ENCODE results near the gene USP32. TPM values are rescaled to one million over a fixed set of nuclear protein-coding genes. Genes with fewer than 3 reads are reported as not detected.

USP32 gene
- polyA plus RNA-seq, 4 donors: 10.3 to 21.9 (median 15.1) TPM

DNA sequence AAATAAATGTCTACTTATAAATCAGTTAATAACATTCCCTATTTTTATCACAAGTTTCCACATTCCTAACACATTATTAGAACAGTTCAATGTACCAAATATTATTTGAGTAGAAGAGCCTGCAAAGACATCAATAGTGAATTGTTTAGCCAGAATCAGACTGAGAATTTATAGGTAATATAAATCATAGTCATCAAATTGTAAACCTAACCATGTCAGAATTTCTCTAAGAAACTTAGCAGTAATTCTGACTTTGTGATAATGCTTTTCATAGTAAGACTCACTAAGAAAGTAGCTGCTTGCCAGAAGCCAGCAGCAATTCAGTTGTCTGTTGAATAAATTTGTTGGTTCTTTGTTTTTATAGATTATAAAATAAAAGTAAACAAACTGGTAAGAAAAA, 111.3 kb downstream of the USP32 start:
- Histone ChIP-seq H3K36me3 (ENCODE audit: control insufficient read depth in 3 of 3, insufficient read depth in 2 of 3, low read depth in 1 of 3, low read length in 3 of 3) (peaks cover 0 to under 1% (median 0%) of the 10 kb centered on the region in 3 donors), H3K9me3 (ENCODE audit: control insufficient read depth in 2 of 2, insufficient read depth in 1 of 2, low read depth in 1 of 2, low read length in 1 of 2) (no peaks in the 10 kb centered on the region), H3K27ac (ENCODE audit: low read depth in 1 of 3, low read length in 2 of 3) (no peak overlapping the region), H3K4me3 (ENCODE audit: low read depth in 1 of 3, low read length in 3 of 3) (no peak overlapping the region), H3K4me1 (ENCODE audit: control insufficient read depth in 3 of 3, insufficient read depth in 2 of 3, low read depth in 1 of 3, low read length in 2 of 3) (no peaks in the 10 kb centered on the region), H3K27me3 (ENCODE audit: control insufficient read depth in 3 of 3, insufficient read depth in 3 of 3, low read length in 3 of 3) (no peaks in the 10 kb centered on the region)
- FAIRE-seq (no peak), DNase-seq (no peak)

DNA sequence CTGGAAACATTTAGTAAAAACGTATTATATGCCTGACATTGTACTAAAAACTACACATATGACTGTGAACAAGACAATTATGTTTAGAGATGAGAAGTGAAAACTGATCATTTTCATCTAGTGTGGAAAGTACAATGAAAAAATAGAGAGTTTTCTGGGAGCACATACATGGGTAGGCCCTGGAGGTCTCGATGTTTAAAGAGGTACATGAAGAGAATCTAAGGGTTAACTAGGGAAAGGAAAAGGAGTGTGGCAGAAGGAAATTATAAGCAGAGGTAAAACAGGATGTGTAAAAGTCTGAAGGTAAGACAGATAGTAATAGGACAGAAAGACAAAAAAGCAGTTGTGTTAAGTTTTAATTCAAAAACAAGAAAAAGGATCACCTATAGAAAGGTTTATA, 113.7 kb downstream of the USP32 start:
- peaks cover 0 to 3% (median 0%) of the 10 kb centered on the region in 3 donors for H3K36me3 ChIP-seq (ENCODE audit: control insufficient read depth in 3 of 3, insufficient read depth in 2 of 3, low read depth in 1 of 3, low read length in 3 of 3)
- H3K9me3 ChIP-seq (ENCODE audit: control insufficient read depth in 2 of 2, insufficient read depth in 1 of 2, low read depth in 1 of 2, low read length in 1 of 2): no peaks in the 10 kb centered on the region
- FAIRE-seq: no peak
- H3K4me3 ChIP-seq (ENCODE audit: low read depth in 1 of 3, low read length in 3 of 3): no peak overlapping the region
- no peak overlapping the region for H3K27ac ChIP-seq (ENCODE audit: low read depth in 1 of 3, low read length in 2 of 3)
- no peak for DNase-seq
- WGBS, 3 donors: 73 to 91% (median 90%) methylated on average over 2 of the region's 2 CpGs
- H3K27me3 ChIP-seq (ENCODE audit: control insufficient read depth in 3 of 3, insufficient read depth in 3 of 3, low read length in 3 of 3): no peaks in the 10 kb centered on the region
- H3K4me1 ChIP-seq (ENCODE audit: control insufficient read depth in 3 of 3, insufficient read depth in 2 of 3, low read depth in 1 of 3, low read length in 2 of 3): no peaks in the 10 kb centered on the region

DNA sequence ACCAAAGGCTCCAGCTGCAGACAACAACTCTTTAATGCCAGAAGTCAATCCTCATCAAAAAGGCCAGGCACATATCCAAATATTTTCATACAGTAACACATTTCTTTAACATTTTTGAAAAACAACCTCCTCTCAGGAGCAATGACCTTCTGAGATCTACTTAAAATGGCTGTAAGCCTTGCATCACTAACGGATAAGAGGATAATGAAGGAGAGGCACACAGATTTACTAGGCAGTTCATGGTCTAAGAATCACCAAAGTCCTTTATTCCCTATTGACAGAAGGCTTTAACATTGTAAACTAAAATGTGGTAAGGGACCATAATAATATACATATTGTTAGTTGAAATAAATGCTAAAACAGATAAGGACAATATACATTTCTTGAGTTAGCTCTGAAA, 114.7 kb downstream of the USP32 start:
- Histone ChIP-seq H3K27me3 (ENCODE audit: control insufficient read depth in 3 of 3, insufficient read depth in 3 of 3, low read length in 3 of 3) (no peaks in the 10 kb centered on the region), H3K4me3 (ENCODE audit: low read depth in 1 of 3, low read length in 3 of 3) (no peak overlapping the region), H3K9me3 (ENCODE audit: control insufficient read depth in 2 of 2, insufficient read depth in 1 of 2, low read depth in 1 of 2, low read length in 1 of 2) (no peaks in the 10 kb centered on the region), H3K27ac (ENCODE audit: low read depth in 1 of 3, low read length in 2 of 3) (no peak overlapping the region), H3K4me1 (ENCODE audit: control insufficient read depth in 3 of 3, insufficient read depth in 2 of 3, low read depth in 1 of 3, low read length in 2 of 3) (no peaks in the 10 kb centered on the region), H3K36me3 (ENCODE audit: control insufficient read depth in 3 of 3, insufficient read depth in 2 of 3, low read depth in 1 of 3, low read length in 3 of 3) (peaks cover 0 to 3% (median 0%) of the 10 kb centered on the region in 3 donors)
- DNase-seq: no peak
- FAIRE-seq: no peak
- 88 to 93% (median 92%) methylated on average over 1 of the region's 1 CpG for WGBS, 3 donors

DNA sequence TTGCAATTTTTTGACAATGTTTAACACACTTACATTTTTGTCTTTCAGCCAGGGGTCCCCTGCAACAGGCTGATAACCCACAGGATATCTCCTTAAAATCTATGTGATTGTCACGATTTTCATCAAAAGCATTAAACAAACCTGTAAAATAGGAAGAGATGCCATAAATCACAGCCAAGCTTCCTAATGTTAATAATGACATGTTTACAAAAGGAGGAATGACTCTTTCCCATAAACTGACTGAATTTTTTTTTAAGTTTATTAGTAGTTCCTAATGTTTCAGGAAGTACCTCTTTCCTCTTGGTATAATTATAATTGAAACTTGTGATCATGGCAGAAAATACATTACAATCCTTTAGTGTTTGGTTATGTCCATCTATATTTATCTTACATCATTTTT, 122.5 kb downstream of the USP32 start:
- H3K27me3 ChIP-seq (ENCODE audit: control insufficient read depth in 3 of 3, insufficient read depth in 3 of 3, low read length in 3 of 3): no peaks in the 10 kb centered on the region
- H3K9me3 ChIP-seq (ENCODE audit: control insufficient read depth in 2 of 2, insufficient read depth in 1 of 2, low read depth in 1 of 2, low read length in 1 of 2): no peaks in the 10 kb centered on the region
- H3K4me3 ChIP-seq (ENCODE audit: low read depth in 1 of 3, low read length in 3 of 3): no peak overlapping the region
- H3K27ac ChIP-seq (ENCODE audit: low read depth in 1 of 3, low read length in 2 of 3): no peak overlapping the region
- FAIRE-seq (no peak), DNase-seq (no peak)
- peaks cover 0 to 13% (median 2%) of the 10 kb centered on the region in 3 donors for H3K36me3 ChIP-seq (ENCODE audit: control insufficient read depth in 3 of 3, insufficient read depth in 2 of 3, low read depth in 1 of 3, low read length in 3 of 3)
- H3K4me1 ChIP-seq (ENCODE audit: control insufficient read depth in 3 of 3, insufficient read depth in 2 of 3, low read depth in 1 of 3, low read length in 2 of 3): no peaks in the 10 kb centered on the region
- 56 to 77% (median 71%) methylated on average over 1 of the region's 1 CpG for WGBS, 3 donors

DNA sequence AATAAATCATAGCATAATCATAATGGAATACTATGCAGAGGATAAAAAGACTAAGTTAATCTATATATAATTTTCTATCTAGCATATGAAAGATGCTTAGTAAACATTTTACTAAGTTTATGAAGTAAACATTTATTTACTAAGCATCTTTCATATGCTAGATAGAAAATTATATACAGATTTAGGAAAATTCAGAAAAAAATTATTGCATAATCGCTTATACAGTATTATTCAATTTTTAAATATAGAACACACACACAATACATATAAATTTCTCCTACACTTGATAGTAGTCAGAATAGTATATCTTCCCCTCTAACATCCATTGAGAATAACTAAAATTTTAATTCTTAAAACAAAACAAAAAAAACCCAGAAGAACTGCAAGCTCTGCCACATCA, 131.4 kb downstream of the USP32 start:
- peaks cover 0 to 14% (median 0%) of the 10 kb centered on the region in 3 donors for H3K36me3 ChIP-seq (ENCODE audit: control insufficient read depth in 3 of 3, insufficient read depth in 2 of 3, low read depth in 1 of 3, low read length in 3 of 3)
- WGBS, 3 donors: 97 to 100% (median 100%) methylated on average over 1 of the region's 1 CpG
- no peak for FAIRE-seq

DNA sequence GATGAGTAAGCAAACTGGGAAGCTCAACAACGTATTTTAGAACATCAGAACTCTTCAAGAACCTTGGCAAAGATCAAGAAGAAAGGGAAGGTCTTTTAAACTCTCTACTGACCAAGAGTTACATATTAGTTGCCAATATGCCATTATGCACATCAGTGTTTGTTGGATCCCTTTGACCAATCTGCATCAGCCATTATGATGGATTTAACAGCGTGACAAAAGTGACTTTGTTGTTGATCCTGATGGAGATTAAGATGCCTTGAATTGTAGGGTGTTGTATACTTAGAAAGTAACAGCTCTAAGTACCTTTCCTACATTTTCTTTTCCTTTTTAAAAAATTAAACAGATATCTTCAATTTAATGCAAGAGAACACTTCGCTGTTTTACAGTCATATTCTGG, 133.6 kb downstream of the USP32 start:
- 94 to 98% (median 97%) methylated on average over 3 of the region's 3 CpGs for WGBS, 3 donors
- Histone ChIP-seq H3K9me3 (ENCODE audit: control insufficient read depth in 2 of 2, insufficient read depth in 1 of 2, low read depth in 1 of 2, low read length in 1 of 2) (no peaks in the 10 kb centered on the region), H3K27me3 (ENCODE audit: control insufficient read depth in 3 of 3, insufficient read depth in 3 of 3, low read length in 3 of 3) (no peaks in the 10 kb centered on the region), H3K4me3 (ENCODE audit: low read depth in 1 of 3, low read length in 3 of 3) (no peak overlapping the region), H3K27ac (ENCODE audit: low read depth in 1 of 3, low read length in 2 of 3) (no peak overlapping the region), H3K36me3 (ENCODE audit: control insufficient read depth in 3 of 3, insufficient read depth in 2 of 3, low read depth in 1 of 3, low read length in 3 of 3) (peaks cover 0 to 11% (median 0%) of the 10 kb centered on the region in 3 donors), H3K4me1 (ENCODE audit: control insufficient read depth in 3 of 3, insufficient read depth in 2 of 3, low read depth in 1 of 3, low read length in 2 of 3) (no peaks in the 10 kb centered on the region)
- FAIRE-seq (no peak), DNase-seq (no peak)

More for the DNA sequence above, 131.4 kb downstream of the USP32 start:
- Histone ChIP-seq H3K27ac (ENCODE audit: low read depth in 1 of 3, low read length in 2 of 3) (no peak overlapping the region), H3K9me3 (ENCODE audit: control insufficient read depth in 2 of 2, insufficient read depth in 1 of 2, low read depth in 1 of 2, low read length in 1 of 2) (no peaks in the 10 kb centered on the region), H3K27me3 (ENCODE audit: control insufficient read depth in 3 of 3, insufficient read depth in 3 of 3, low read length in 3 of 3) (no peaks in the 10 kb centered on the region), H3K4me1 (ENCODE audit: control insufficient read depth in 3 of 3, insufficient read depth in 2 of 3, low read depth in 1 of 3, low read length in 2 of 3) (no peaks in the 10 kb centered on the region), H3K4me3 (ENCODE audit: low read depth in 1 of 3, low read length in 3 of 3) (no peak overlapping the region)
- no peak for DNase-seq

DNA sequence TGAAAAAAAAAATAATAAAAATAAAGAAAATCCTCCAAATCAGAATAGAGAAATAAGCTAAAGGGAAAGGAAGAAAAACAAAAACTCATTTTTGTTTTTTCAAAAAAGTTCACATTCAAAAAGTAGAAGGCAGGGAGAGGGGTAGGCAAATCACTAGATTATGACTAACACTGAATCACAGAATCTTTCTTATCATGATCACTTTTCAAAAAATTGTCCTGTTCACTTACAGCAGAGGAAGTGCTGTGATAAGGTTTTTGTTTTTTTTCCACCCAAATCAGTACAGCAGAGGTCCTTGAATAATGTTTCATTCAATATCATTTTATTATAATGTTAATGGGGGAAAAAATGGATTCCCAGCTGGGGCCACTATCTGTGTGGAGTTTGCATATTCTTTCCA, 135.8 kb downstream of the USP32 start:
- DNase-seq (no peak), FAIRE-seq (no peak)
- Histone ChIP-seq H3K36me3 (ENCODE audit: control insufficient read depth in 3 of 3, insufficient read depth in 2 of 3, low read depth in 1 of 3, low read length in 3 of 3) (peaks cover 0 to 8% (median 0%) of the 10 kb centered on the region in 3 donors), H3K4me3 (ENCODE audit: low read depth in 1 of 3, low read length in 3 of 3) (no peak overlapping the region), H3K4me1 (ENCODE audit: control insufficient read depth in 3 of 3, insufficient read depth in 2 of 3, low read depth in 1 of 3, low read length in 2 of 3) (no peaks in the 10 kb centered on the region), H3K27me3 (ENCODE audit: control insufficient read depth in 3 of 3, insufficient read depth in 3 of 3, low read length in 3 of 3) (no peaks in the 10 kb centered on the region), H3K27ac (ENCODE audit: low read depth in 1 of 3, low read length in 2 of 3) (no peak overlapping the region), H3K9me3 (ENCODE audit: control insufficient read depth in 2 of 2, insufficient read depth in 1 of 2, low read depth in 1 of 2, low read length in 1 of 2) (no peaks in the 10 kb centered on the region)

DNA sequence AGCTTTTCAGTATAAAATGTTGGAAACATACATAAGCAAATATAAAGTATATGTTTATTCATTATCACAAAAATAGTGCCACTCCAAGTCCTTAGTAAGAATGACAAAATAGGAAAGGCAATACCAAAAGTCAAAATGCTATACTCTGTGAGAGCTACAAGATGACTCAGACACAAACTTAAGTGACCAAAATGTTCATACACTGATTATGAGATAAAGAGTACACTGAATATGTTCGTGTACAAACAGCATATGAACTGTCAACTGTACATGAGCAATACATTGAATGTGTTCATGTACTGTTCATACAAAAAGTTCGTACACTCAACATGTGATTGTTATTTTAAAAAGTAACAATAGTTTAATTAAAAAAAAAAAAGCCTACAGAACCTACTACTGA, 138.9 kb downstream of the USP32 start:
- no peak for DNase-seq
- no peak overlapping the region for H3K4me3 ChIP-seq (ENCODE audit: low read depth in 1 of 3, low read length in 3 of 3)
- FAIRE-seq: no peak
- H3K27me3 ChIP-seq (ENCODE audit: control insufficient read depth in 3 of 3, insufficient read depth in 3 of 3, low read length in 3 of 3): no peaks in the 10 kb centered on the region
- peaks cover 0 to 6% (median 3%) of the 10 kb centered on the region in 3 donors for H3K4me1 ChIP-seq (ENCODE audit: control insufficient read depth in 3 of 3, insufficient read depth in 2 of 3, low read depth in 1 of 3, low read length in 2 of 3)
- H3K36me3 ChIP-seq (ENCODE audit: control insufficient read depth in 3 of 3, insufficient read depth in 2 of 3, low read depth in 1 of 3, low read length in 3 of 3): peaks cover 0 to 8% (median 0%) of the 10 kb centered on the region in 3 donors
- WGBS, 3 donors: 91 to 95% (median 93%) methylated on average over 2 of the region's 2 CpGs
- H3K9me3 ChIP-seq (ENCODE audit: control insufficient read depth in 2 of 2, insufficient read depth in 1 of 2, low read depth in 1 of 2, low read length in 1 of 2): no peaks in the 10 kb centered on the region
- no peak overlapping the region for H3K27ac ChIP-seq (ENCODE audit: low read depth in 1 of 3, low read length in 2 of 3)

DNA sequence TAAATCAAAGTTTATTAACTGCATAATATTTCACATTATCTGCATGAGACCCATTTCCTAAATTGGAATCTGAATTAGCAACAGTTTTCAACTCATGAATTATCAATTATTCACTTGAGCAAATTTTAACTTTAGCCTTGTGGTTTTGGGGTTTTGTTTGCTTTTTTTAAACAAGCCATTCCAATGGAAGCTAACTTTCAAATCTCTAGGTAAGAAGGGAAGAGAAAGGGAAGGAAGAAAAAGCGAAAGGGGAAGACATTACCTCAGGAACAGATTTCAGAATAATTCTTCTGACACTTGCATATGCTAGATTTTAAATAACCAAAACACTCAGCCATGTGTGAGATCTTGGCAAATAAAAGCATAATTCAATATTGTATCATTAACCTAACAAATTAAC, 139.5 kb downstream of the USP32 start:
- peaks cover 0 to 6% (median 3%) of the 10 kb centered on the region in 3 donors for H3K4me1 ChIP-seq (ENCODE audit: control insufficient read depth in 3 of 3, insufficient read depth in 2 of 3, low read depth in 1 of 3, low read length in 2 of 3)
- DNase-seq (no peak), FAIRE-seq (no peak)
- H3K27ac ChIP-seq (ENCODE audit: low read depth in 1 of 3, low read length in 2 of 3): no peak overlapping the region
- H3K9me3 ChIP-seq (ENCODE audit: control insufficient read depth in 2 of 2, insufficient read depth in 1 of 2, low read depth in 1 of 2, low read length in 1 of 2): peaks cover 0 to 2% of the 10 kb centered on the region in 2 donors
- H3K27me3 ChIP-seq (ENCODE audit: control insufficient read depth in 3 of 3, insufficient read depth in 3 of 3, low read length in 3 of 3): no peaks in the 10 kb centered on the region
- no peak overlapping the region for H3K4me3 ChIP-seq (ENCODE audit: low read depth in 1 of 3, low read length in 3 of 3)
- 97 to 100% (median 100%) methylated on average over 1 of the region's 1 CpG for WGBS, 3 donors
- H3K36me3 ChIP-seq (ENCODE audit: control insufficient read depth in 3 of 3, insufficient read depth in 2 of 3, low read depth in 1 of 3, low read length in 3 of 3): peaks cover 0 to 7% (median 1%) of the 10 kb centered on the region in 3 donors
